ENCODE measurements around the gene CFAP70. TPM values are rescaled to one million over a fixed set of nuclear protein-coding genes. Genes with fewer than 3 reads are reported as not detected.
"Not testable (repeated sequence)": the region's sequence is repeated elsewhere in the genome, so short reads cannot be mapped to it uniquely, and the experiment has no call there.

Gene CFAP70
- total RNA-seq (10 to 100 TPM in 1 of 2 donors, 1 to 10 TPM in 1; 4.7 to 22.6 TPM), polyA plus RNA-seq (ENCODE audit: insufficient read length in 2 of 2) (10 to 100 TPM in 1 of 2 donors, 1 to 10 TPM in 1; 8.8 to 14.2 TPM)
- long read RNA-seq, donor 1, result 0 reads
- long read RNA-seq, donor 2, result 0 reads
- long read RNA-seq, donor 3, result 0 reads
- long read RNA-seq, donor 4, result 0 reads

DNA sequence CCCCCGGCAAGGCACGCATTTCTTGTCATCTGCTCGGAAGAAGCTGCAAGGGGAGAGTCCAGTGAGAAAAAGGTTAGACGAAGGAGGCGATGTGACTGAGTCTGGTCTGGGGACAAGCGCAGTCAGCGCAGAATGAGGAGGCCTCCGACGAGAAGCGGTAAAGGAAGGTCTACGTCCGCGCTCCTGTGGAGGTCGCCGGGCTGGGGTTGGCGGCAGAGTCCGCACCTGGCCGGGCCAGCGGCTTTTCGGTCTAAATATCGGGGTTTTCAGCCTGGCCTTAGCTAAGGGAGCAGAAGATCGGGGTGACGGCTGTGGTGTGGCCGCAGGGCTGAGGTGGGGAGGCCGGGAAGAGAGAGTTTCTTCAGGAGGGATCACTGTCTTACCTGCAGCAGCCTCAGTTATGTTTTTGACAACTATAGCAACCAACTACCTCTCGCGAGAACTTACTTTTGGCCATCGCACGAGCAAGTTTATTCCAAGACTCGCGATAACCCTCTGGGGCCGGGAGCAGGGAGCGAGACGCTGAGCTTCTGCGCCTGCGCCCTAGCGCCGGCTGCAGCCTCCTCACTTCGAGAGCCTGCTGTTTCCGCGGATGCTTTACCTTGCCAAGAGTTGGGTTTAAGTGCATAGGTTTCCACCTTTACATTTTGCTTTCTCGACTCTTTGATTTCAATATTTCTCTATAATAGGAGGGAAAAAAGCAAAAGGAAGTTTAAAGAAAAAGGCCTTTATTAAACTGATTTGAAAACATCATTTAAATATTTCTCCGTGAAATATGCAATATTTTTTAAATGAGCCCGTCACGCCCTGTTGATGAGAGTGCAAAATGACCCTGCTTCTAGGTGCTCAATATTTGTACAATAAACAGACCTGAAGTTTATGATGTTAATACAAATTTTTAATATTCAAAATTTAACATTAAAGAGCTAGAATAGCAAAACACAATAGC lies at the start of gene CFAP70:
Gene CFAP70, minus strand, starts transcription at position 534 of the 949 bp plus-strand sequence. CDS start 4,068 bp downstream, outside the sequence.
- Histone ChIP-seq H3K36me3 (ENCODE audit: control insufficient read depth, insufficient read depth, low read length) (peaks cover 3% of the 10 kb centered on the region), H3K27me3 (ENCODE audit: control insufficient read depth, insufficient read depth, low read length) (no peaks in the 10 kb centered on the region), H3K4me3 (ENCODE audit: low read depth, low read length) (peak within 1 kb of the TSS; percentile 90), H3K27ac (ENCODE audit: low read depth, low read length) (peak within 1 kb of the TSS; percentile 71), H3K9me3 (ENCODE audit: control insufficient read depth, insufficient read depth, low read length) (no peaks in the 10 kb centered on the region), H3K4me1 (ENCODE audit: control insufficient read depth, insufficient read depth, low read length) (peaks cover 5% of the 10 kb centered on the region)
- peak; percentile 90 to 99 (median 94) for DNase-seq (ENCODE audit: low read depth in 4 of 6, low spot score in 6 of 6)
- WGBS (ENCODE audit: insufficient coverage), result under 1% methylated on average over 34 of the region's 45 CpGs

DNA sequence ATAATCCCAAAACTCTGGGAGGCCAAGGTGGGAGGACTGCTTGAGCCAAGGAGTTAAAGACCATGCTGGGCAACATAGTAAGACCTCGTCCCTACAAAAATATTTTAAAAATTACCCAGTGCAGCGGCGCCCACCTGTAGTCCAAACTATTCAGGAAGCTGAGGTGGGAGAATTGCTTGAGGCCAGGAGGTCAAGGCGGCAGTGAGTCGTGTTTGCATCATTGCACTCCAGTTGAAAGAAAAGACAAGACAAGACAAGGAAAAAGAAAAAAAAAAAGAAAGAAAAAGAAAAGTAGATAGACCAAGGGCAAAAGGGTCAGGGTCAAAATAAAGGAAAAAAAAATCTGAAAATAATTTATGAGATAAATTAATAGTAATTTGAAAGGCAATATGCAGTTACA lies 49.4 kb upstream of the CFAP70 start:
- Histone ChIP-seq H3K27me3 (ENCODE audit: control insufficient read depth, insufficient read depth, low read length) (no peaks in the 10 kb centered on the region), H3K4me3 (ENCODE audit: low read depth, low read length) (no peak overlapping the region), H3K4me1 (ENCODE audit: control insufficient read depth, insufficient read depth, low read length) (no peaks in the 10 kb centered on the region), H3K27ac (ENCODE audit: low read depth, low read length) (no peak overlapping the region), H3K36me3 (ENCODE audit: control insufficient read depth, insufficient read depth, low read length) (peaks cover 3% of the 10 kb centered on the region), H3K9me3 (ENCODE audit: control insufficient read depth, insufficient read depth, low read length) (no peaks in the 10 kb centered on the region)
- no peak for DNase-seq (ENCODE audit: low read depth in 4 of 6, low spot score in 6 of 6)
- WGBS (ENCODE audit: insufficient coverage), result 78% methylated on average over 2 of the region's 5 CpGs

DNA sequence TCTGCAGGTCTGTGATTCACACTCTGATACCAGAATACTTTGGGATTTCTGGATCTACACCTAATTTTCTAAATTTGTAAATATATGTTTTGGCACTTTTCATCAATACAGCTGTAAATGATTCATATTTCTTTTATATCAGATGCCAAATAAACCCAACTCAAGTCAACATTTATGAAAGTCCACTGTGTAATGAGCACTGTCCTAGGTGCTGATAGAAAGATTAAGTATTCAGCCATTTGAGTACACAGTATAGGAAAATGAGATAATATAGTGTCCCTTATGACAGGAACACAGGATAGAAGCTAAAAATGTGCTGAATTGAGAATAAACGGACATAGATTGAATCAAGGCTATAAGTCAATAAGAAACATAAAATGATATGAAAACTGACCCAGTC lies 48.8 kb upstream of the CFAP70 start:
- no peaks in the 10 kb centered on the region for H3K27me3 ChIP-seq (ENCODE audit: control insufficient read depth, insufficient read depth, low read length)
- H3K4me3 ChIP-seq (ENCODE audit: low read depth, low read length), result no peak overlapping the region
- no peaks in the 10 kb centered on the region for H3K4me1 ChIP-seq (ENCODE audit: control insufficient read depth, insufficient read depth, low read length)
- no peaks in the 10 kb centered on the region for H3K9me3 ChIP-seq (ENCODE audit: control insufficient read depth, insufficient read depth, low read length)
- no peak overlapping the region for H3K27ac ChIP-seq (ENCODE audit: low read depth, low read length)
- no CpG with 5 or more reads among the region's 1 CpG for WGBS (ENCODE audit: insufficient coverage)
- no peak for DNase-seq (ENCODE audit: low read depth in 4 of 6, low spot score in 6 of 6)
- H3K36me3 ChIP-seq (ENCODE audit: control insufficient read depth, insufficient read depth, low read length), result peaks cover 3% of the 10 kb centered on the region

DNA sequence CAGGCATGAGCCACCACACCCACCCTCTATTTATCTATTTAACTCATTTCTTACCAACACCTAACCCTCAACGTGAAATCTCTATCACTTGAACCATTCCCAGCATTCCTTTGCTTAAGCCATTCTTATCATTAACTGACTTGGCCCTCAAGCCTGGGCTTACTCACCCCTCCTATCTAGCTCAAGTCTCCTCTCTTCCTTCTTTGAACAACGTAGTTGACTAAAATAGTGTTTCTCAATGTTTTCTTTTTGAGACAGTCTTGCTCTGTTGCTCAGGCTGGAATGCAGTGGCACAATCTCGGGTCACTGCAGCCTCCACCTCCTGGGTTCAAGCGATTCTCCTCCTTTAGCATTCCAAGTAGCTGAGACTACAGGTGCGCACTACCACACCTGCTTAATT lies 48.2 kb upstream of the CFAP70 start:
- Histone ChIP-seq H3K27ac (ENCODE audit: low read depth, low read length) (no peak overlapping the region), H3K36me3 (ENCODE audit: control insufficient read depth, insufficient read depth, low read length) (peaks cover 3% of the 10 kb centered on the region), H3K27me3 (ENCODE audit: control insufficient read depth, insufficient read depth, low read length) (no peaks in the 10 kb centered on the region), H3K9me3 (ENCODE audit: control insufficient read depth, insufficient read depth, low read length) (no peaks in the 10 kb centered on the region), H3K4me3 (ENCODE audit: low read depth, low read length) (no peak overlapping the region), H3K4me1 (ENCODE audit: control insufficient read depth, insufficient read depth, low read length) (no peaks in the 10 kb centered on the region)
- 98% methylated on average over 5 of the region's 5 CpGs for WGBS (ENCODE audit: insufficient coverage)
- DNase-seq (ENCODE audit: low read depth in 4 of 6, low spot score in 6 of 6), result no peak

DNA sequence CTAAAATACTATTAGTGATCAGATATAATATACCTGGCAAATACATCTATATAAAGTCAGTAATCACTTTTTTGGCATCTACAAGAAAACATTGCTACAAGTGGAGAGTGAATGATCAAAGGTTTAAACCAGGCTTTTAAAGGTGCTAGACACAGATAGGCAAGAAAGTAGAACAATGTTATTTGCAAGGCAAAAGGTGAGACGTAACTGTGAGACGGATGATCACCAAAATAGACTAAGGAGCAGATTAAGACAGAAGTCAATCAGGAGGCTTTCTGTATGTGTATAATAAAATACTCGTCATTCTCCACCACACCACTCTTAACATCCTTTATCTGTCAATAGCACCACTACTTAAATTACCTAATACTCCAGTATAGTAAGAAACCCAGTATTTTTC lies 46.9 kb upstream of the CFAP70 start:
- no peak overlapping the region for H3K27ac ChIP-seq (ENCODE audit: low read depth, low read length)
- peaks cover 3% of the 10 kb centered on the region for H3K36me3 ChIP-seq (ENCODE audit: control insufficient read depth, insufficient read depth, low read length)
- H3K9me3 ChIP-seq (ENCODE audit: control insufficient read depth, insufficient read depth, low read length), result no peaks in the 10 kb centered on the region
- no peaks in the 10 kb centered on the region for H3K4me1 ChIP-seq (ENCODE audit: control insufficient read depth, insufficient read depth, low read length)
- no peaks in the 10 kb centered on the region for H3K27me3 ChIP-seq (ENCODE audit: control insufficient read depth, insufficient read depth, low read length)
- DNase-seq (ENCODE audit: low read depth in 4 of 6, low spot score in 6 of 6), result no peak
- H3K4me3 ChIP-seq (ENCODE audit: low read depth, low read length), result no peak overlapping the region
- no CpG with 5 or more reads among the region's 3 CpGs for WGBS (ENCODE audit: insufficient coverage)

DNA sequence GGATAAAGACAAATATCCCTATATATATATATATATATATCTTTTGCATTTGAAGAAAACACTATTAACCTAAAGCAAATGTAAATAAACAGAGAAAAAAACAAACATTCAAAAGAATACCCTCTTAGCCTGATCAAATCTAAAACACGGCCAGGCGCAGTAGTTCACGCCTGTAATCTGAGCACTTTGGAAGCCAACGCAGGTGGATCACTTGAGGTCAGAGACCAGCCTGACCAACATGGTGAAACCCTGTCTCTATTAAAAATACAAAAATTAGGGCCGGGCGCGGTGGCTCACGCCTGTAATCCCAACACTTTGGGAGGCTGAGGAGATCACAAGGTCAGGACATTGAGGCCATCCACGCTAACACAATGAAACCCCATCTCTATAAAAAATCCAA lies 46.0 kb upstream of the CFAP70 start:
- WGBS (ENCODE audit: insufficient coverage), result 100% methylated on average over 4 of the region's 9 CpGs
- Histone ChIP-seq H3K27ac (ENCODE audit: low read depth, low read length) (no peak overlapping the region), H3K36me3 (ENCODE audit: control insufficient read depth, insufficient read depth, low read length) (peaks cover 3% of the 10 kb centered on the region), H3K9me3 (ENCODE audit: control insufficient read depth, insufficient read depth, low read length) (no peaks in the 10 kb centered on the region), H3K4me1 (ENCODE audit: control insufficient read depth, insufficient read depth, low read length) (no peaks in the 10 kb centered on the region), H3K27me3 (ENCODE audit: control insufficient read depth, insufficient read depth, low read length) (no peaks in the 10 kb centered on the region), H3K4me3 (ENCODE audit: low read depth, low read length) (no peak overlapping the region)
- DNase-seq (ENCODE audit: low read depth in 4 of 6, low spot score in 6 of 6), result no peak

DNA sequence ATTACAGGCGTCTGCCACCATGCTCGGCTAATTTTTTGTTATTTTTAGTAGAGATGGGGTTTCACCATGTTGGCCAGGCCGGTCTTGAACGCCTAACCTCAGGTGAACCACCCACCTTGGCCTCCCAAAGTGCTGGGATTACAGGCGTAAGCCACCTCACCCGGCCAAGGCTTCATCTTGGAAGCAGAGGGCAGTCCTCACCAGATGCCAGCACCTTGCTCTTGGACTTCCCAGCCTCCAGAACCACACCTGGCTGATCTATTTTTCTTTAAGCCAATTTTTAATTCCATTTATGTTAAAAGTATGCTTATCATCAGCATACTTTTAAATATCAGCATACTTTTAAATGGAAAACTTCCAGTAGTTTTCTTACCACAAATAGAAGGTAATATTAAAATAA lies 43.0 kb upstream of the CFAP70 start:
- H3K4me1 ChIP-seq (ENCODE audit: control insufficient read depth, insufficient read depth, low read length), result no peaks in the 10 kb centered on the region
- 98% methylated on average over 4 of the region's 6 CpGs for WGBS (ENCODE audit: insufficient coverage)

DNA sequence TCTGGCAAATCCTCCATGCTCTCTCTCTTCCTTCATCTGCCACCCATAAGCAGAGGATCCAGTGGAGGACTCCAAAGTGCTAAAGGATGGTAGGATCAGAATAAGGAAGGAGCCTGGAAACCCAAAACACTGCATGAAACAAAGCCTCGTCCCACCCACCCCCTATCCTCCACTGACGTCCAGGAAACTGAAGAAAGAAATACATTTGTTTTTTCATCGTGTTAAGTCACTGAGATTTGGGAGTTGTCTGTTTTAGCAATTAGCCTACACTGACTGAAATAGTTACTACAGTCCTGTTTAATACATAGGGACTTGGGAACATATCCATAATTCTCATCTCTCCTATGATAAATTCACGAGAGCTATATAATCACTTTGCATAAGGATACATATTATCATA lies 40.4 kb upstream of the CFAP70 start:
- Histone ChIP-seq H3K36me3 (ENCODE audit: control insufficient read depth, insufficient read depth, low read length) (peaks cover 11% of the 10 kb centered on the region), H3K27ac (ENCODE audit: low read depth, low read length) (no peak overlapping the region), H3K4me1 (ENCODE audit: control insufficient read depth, insufficient read depth, low read length) (no peaks in the 10 kb centered on the region), H3K9me3 (ENCODE audit: control insufficient read depth, insufficient read depth, low read length) (no peaks in the 10 kb centered on the region), H3K27me3 (ENCODE audit: control insufficient read depth, insufficient read depth, low read length) (no peaks in the 10 kb centered on the region), H3K4me3 (ENCODE audit: low read depth, low read length) (no peak overlapping the region)
- 100% methylated on average over 1 of the region's 4 CpGs for WGBS (ENCODE audit: insufficient coverage)
- no peak for DNase-seq (ENCODE audit: low read depth in 4 of 6, low spot score in 6 of 6)

More for the DNA sequence above, 43.0 kb upstream of the CFAP70 start:
- Histone ChIP-seq H3K36me3 (ENCODE audit: control insufficient read depth, insufficient read depth, low read length) (peaks cover 6% of the 10 kb centered on the region), H3K4me3 (ENCODE audit: low read depth, low read length) (no peak overlapping the region), H3K27ac (ENCODE audit: low read depth, low read length) (no peak overlapping the region), H3K9me3 (ENCODE audit: control insufficient read depth, insufficient read depth, low read length) (no peaks in the 10 kb centered on the region), H3K27me3 (ENCODE audit: control insufficient read depth, insufficient read depth, low read length) (no peaks in the 10 kb centered on the region)
- DNase-seq (ENCODE audit: low read depth in 4 of 6, low spot score in 6 of 6), result no peak

DNA sequence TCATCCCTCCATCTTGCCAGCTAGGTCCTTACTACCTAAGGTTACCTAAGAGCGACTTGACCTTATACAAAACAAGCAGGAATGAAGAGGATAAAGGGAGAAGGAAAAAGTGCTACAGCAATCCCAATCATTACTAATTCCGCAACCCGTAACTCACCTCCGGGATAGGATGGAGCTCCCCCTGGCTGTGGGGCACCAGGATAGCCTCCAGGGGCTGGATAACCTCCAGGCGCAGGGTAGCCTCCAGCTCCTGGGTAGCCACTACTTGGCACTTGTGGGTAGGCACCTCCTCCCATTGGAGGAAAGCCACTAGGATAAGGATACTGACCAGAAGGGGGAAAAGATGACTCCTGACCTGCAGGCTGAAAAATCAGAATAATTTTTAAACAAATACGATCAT lies 39.4 kb upstream of the CFAP70 start:
- 100% methylated on average over 3 of the region's 6 CpGs for WGBS (ENCODE audit: insufficient coverage)
- no peak for DNase-seq (ENCODE audit: low read depth in 4 of 6, low spot score in 6 of 6)
- H3K27ac ChIP-seq (ENCODE audit: low read depth, low read length), result no peak overlapping the region
- no peaks in the 10 kb centered on the region for H3K27me3 ChIP-seq (ENCODE audit: control insufficient read depth, insufficient read depth, low read length)
- peaks cover 11% of the 10 kb centered on the region for H3K36me3 ChIP-seq (ENCODE audit: control insufficient read depth, insufficient read depth, low read length)
- H3K4me3 ChIP-seq (ENCODE audit: low read depth, low read length), result no peak overlapping the region
- no peaks in the 10 kb centered on the region for H3K4me1 ChIP-seq (ENCODE audit: control insufficient read depth, insufficient read depth, low read length)
- H3K9me3 ChIP-seq (ENCODE audit: control insufficient read depth, insufficient read depth, low read length), result no peaks in the 10 kb centered on the region

DNA sequence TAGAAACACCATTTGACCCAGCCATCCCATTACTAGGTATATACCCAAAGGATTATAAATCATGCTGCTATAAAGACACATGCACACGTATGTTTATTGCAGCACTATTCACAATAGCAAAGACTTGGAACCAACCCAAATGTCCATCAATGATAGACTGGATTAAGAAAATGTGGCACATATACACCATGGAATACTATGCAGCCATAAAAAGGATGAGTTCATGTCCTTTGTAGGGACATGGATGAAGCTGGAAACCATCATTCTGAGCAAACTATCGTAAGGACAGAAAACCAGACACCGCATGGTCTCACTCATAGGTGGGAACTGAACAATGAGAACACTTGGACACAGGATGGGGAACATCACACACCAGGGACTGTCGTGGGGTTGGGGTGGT lies 35.7 kb upstream of the CFAP70 start:
- not testable (repeated sequence) for H3K4me1 ChIP-seq (ENCODE audit: control insufficient read depth, insufficient read depth, low read length); H3K4me3 ChIP-seq (ENCODE audit: low read depth, low read length); H3K27ac ChIP-seq (ENCODE audit: low read depth, low read length); DNase-seq (ENCODE audit: low read depth in 4 of 6, low spot score in 6 of 6); H3K27me3 ChIP-seq (ENCODE audit: control insufficient read depth, insufficient read depth, low read length); H3K9me3 ChIP-seq (ENCODE audit: control insufficient read depth, insufficient read depth, low read length)
- H3K36me3 ChIP-seq (ENCODE audit: control insufficient read depth, insufficient read depth, low read length), result peaks cover 18% of the 10 kb centered on the region
- no CpG with 5 or more reads among the region's 4 CpGs for WGBS (ENCODE audit: insufficient coverage)
